ENCODE results near the gene HDAC11. TPM values are rescaled to one million over a fixed set of nuclear protein-coding genes. Genes with fewer than 3 reads are reported as not detected.

Gene HDAC11
- polyA plus RNA-seq, 1 donor (not counting 4 experiments of a cell fraction or from before 2014, with no cell fraction given) = 12.6 TPM

DNA sequence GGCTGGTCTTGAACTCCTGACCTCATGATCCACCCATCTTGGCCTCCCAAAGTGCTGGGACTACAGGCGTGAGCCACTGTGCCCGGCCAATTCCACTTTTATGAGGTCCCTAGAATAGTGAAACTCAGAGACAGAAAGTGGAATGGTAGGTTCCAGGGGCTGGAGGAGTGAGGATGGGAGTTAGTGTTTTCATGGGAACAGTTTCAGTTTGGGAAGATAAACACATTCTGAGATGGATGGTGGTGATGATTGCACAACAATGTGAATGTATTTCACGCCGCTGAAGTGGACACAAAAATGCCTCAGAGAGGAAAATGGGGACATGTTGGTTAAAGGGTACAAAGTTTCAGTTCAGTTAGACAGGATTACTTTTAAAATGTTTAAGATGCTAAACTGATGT is 22.5 kb upstream of the HDAC11 start:
- Histone ChIP-seq H3K27ac (ENCODE audit: control insufficient read depth, insufficient read depth, low read length) (no peak overlapping the region), H3K9me1 (ENCODE audit: control insufficient read depth, extremely low read depth, insufficient read depth, low read length) (peaks cover 2% of the 10 kb centered on the region), H3K9ac (ENCODE audit: control insufficient read depth, extremely low read depth, insufficient read depth, low read length) (no peak overlapping the region), H3K79me2 (ENCODE audit: control insufficient read depth, insufficient read depth, low read length) (no peaks in the 10 kb centered on the region), H3K4me1 (ENCODE audit: control insufficient read depth, extremely low read depth, insufficient read depth, low read length) (peaks cover 11% of the 10 kb centered on the region), H3K27me3 (ENCODE audit: control insufficient read depth, extremely low read depth, insufficient read depth, low read length) (no peaks in the 10 kb centered on the region), H3K4me2 (ENCODE audit: control insufficient read depth, extremely low read depth, insufficient read depth, low read depth, low read length) (no peak overlapping the region), H3K4me3 (ENCODE audit: control insufficient read depth in 2 of 3, extremely low read depth in 1 of 3, insufficient read depth in 2 of 3, low read depth in 1 of 3, low read length in 3 of 3) (no peak overlapping the region), H3K36me3 (ENCODE audit: control insufficient read depth in 2 of 2, extremely low read depth in 1 of 2, insufficient read depth in 2 of 2, low read length in 2 of 2) (no peaks in the 10 kb centered on the region), H2AFZ (ENCODE audit: control insufficient read depth, low read length) (no peak overlapping the region), H4K20me1 (ENCODE audit: control insufficient read depth, extremely low read depth, insufficient read depth, low read length) (no peaks in the 10 kb centered on the region), H3K9me3 (ENCODE audit: control insufficient read depth, low read depth, low read length) (no peaks in the 10 kb centered on the region)
- DNase-seq (ENCODE audit: low read depth, low spot score) (no peak), FAIRE-seq (no peak)
- TF ChIP-seq EZH2 (IDR thresholded peaks at IDR 0.05; ENCODE audit: low read length) = no peak
- no peak for TF ChIP-seq CTCF (optimal IDR thresholded peaks at IDR 0.05 in 1 of 3, IDR thresholded peaks at IDR 0.05 in 1 of 3, conservative IDR thresholded peaks at IDR 0.05 in 1 of 3; ENCODE audit: extremely low read depth in 1 of 3, insufficient read depth in 2 of 3, low read length in 3 of 3)
- dilution Hi-C loops (cut with MboI; ENCODE audit: extremely low pct_ligation_motif_present, low sequenced_read_pairs) = no loop called here

DNA sequence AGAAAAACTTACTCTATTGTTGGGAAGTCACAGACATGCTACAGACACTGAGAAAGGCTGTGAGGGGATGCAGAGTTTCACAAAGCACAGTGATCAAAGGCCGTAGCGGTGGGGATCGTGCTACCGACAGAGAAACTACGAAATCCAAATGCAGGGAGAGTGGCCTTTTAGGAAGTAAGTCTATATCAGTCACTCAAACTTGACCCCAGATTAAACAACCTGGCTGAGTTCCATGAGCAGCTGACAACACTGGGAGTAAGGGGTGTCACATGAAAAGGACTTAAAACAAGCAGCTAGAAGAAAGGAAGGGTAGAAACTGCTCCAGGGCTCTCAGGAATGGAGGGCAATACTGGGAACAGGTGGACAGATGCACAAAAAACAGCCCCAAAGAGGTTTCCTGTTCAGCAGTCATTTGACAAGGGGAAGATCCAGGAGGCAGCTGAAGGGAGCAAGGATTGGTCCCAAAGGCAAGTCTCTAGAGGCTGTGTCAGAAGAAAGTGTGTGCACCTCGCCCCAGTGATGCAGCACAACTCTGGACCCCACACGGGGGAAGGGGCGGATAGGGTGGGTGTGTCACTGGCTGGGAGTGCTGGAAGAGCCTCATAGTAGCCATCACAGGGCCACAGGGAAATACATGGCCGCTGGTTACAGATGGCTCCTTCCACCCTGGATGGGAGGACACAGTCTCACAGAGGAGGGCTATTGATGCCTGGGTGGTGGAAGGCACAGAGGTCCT is 20.3 kb upstream of the HDAC11 start:
- Histone ChIP-seq H3K36me3 (ENCODE audit: control insufficient read depth in 2 of 2, extremely low read depth in 1 of 2, insufficient read depth in 2 of 2, low read length in 2 of 2) (no peaks in the 10 kb centered on the region), H3K4me3 (ENCODE audit: control insufficient read depth in 2 of 3, extremely low read depth in 1 of 3, insufficient read depth in 2 of 3, low read depth in 1 of 3, low read length in 3 of 3) (no peak overlapping the region), H3K79me2 (ENCODE audit: control insufficient read depth, insufficient read depth, low read length) (no peaks in the 10 kb centered on the region), H3K4me1 (ENCODE audit: control insufficient read depth, extremely low read depth, insufficient read depth, low read length) (peaks cover 11% of the 10 kb centered on the region), H3K4me2 (ENCODE audit: control insufficient read depth, extremely low read depth, insufficient read depth, low read depth, low read length) (no peak overlapping the region), H2AFZ (ENCODE audit: control insufficient read depth, low read length) (no peak overlapping the region), H3K9ac (ENCODE audit: control insufficient read depth, extremely low read depth, insufficient read depth, low read length) (no peak overlapping the region), H4K20me1 (ENCODE audit: control insufficient read depth, extremely low read depth, insufficient read depth, low read length) (no peaks in the 10 kb centered on the region), H3K9me3 (ENCODE audit: control insufficient read depth, low read depth, low read length) (no peaks in the 10 kb centered on the region), H3K27ac (ENCODE audit: control insufficient read depth, insufficient read depth, low read length) (no peak overlapping the region), H3K27me3 (ENCODE audit: control insufficient read depth, extremely low read depth, insufficient read depth, low read length) (no peaks in the 10 kb centered on the region), H3K9me1 (ENCODE audit: control insufficient read depth, extremely low read depth, insufficient read depth, low read length) (peaks cover 2% of the 10 kb centered on the region)
- TF ChIP-seq EZH2 (IDR thresholded peaks at IDR 0.05; ENCODE audit: low read length) (no peak), CTCF (optimal IDR thresholded peaks at IDR 0.05 in 1 of 3, IDR thresholded peaks at IDR 0.05 in 1 of 3, conservative IDR thresholded peaks at IDR 0.05 in 1 of 3; ENCODE audit: extremely low read depth in 1 of 3, insufficient read depth in 2 of 3, low read length in 3 of 3) (no peak)
- dilution Hi-C loops (cut with MboI; ENCODE audit: extremely low pct_ligation_motif_present, low sequenced_read_pairs) = no loop called here
- FAIRE-seq = no peak
- no peak for DNase-seq (ENCODE audit: low read depth, low spot score)
